ENCODE measurements around the gene DLG2.

DNA sequence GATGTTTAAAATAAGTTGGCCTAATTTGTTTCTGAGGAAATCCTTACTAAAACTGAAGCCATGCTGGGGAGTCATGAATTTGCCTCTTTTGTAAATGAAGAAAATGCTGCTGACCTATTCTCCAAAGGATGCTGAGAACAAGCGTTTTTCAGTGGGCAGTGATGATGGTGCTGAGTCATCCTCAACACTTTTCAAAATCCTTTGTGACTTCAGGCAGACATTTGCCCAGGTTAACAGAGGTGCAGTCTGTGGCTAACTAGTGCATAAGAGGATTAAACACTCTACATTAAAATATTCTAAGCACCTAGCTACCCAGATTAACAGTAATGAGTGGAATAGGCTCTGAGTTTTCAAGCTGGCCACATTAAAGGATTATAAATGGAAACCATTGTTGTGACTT is 509.0 kb downstream of the DLG2 start:
- TF ChIP-seq, protein P1, sequence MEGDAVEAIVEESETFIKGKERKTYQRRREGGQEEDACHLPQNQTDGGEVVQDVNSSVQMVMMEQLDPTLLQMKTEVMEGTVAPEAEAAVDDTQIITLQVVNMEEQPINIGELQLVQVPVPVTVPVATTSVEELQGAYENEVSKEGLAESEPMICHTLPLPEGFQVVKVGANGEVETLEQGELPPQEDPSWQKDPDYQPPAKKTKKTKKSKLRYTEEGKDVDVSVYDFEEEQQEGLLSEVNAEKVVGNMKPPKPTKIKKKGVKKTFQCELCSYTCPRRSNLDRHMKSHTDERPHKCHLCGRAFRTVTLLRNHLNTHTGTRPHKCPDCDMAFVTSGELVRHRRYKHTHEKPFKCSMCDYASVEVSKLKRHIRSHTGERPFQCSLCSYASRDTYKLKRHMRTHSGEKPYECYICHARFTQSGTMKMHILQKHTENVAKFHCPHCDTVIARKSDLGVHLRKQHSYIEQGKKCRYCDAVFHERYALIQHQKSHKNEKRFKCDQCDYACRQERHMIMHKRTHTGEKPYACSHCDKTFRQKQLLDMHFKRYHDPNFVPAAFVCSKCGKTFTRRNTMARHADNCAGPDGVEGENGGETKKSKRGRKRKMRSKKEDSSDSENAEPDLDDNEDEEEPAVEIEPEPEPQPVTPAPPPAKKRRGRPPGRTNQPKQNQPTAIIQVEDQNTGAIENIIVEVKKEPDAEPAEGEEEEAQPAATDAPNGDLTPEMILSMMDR (IDR thresholded peaks at IDR 0.05; ENCODE audit: low read length), result no peak
- no peak for TF ChIP-seq EZH2phosphoT487 (IDR thresholded peaks at IDR 0.05; ENCODE audit: low read length)

All from MM.1S (cell line).